T-cell (primary cell): ENCODE results near the gene POC1A. TPM values are rescaled to one million over a fixed set of nuclear protein-coding genes. Genes with fewer than 3 reads are reported as not detected.

Experiments used
- ATAC-seq, 4 experiments: fragments of 200-7000 bp in 3 of 4; fragments of 150-1000 bp in 1 of 4; cut with Tn5 transposase; replicated peaks in 1 of 4; 1 replicate in 3 of 4; 2 replicates in 1 of 4; pipeline ENCODE4 v1.10.0; 2021; ENCODE audit warnings: moderate library complexity in 3 of 4, mild to moderate bottlenecking in 2 of 4, moderate number of reproducible peaks in 1 of 4
- CTCF ChIA-PET, 2 donors: fragments of 300-600 bp; sonication (Branson Sonifier 250); formaldehyde crosslinking; loops; one replicate each; lab custom pipeline; 2022; ENCODE audit warnings: antibody characterized with exemption in 2 of 2; lab: Charles Lee
- POLR2A ChIA-PET, 2 donors: fragments of 300-600 bp; sonication (Branson Sonifier 250); formaldehyde crosslinking; loops; one replicate each; lab custom pipeline; 2022; ENCODE audit warnings: antibody characterized with exemption in 2 of 2; lab: Charles Lee
- DNase-seq, 35 experiments: peaks; one replicate each; pipeline versions ENCODE4 v3.0.0 to v3.0.0-alpha.2; 2013 to 2023
- H3K27ac ChIP-seq: one replicate; pipeline ENCODE4 v1.5.1; 2013; ENCODE audit warnings: low read length
- H3K27me3 ChIP-seq, 2 experiments: replicated peaks in 1 of 2; 1 replicate in 1 of 2; 2 replicates in 1 of 2; pipeline versions ENCODE4 v1.6.1 to v1.7.0; 2013; ENCODE audit warnings: low read length in 1 of 2, mixed read lengths in 1 of 2; ENCODE audit not compliant: control insufficient read depth in 2 of 2, insufficient read depth in 2 of 2; ENCODE audit errors: extremely low read depth in 1 of 2
- H3K36me3 ChIP-seq, 2 donors: 1 replicate in 1 of 2; 2 replicates in 1 of 2; pipeline versions ENCODE4 v1.6.1 to v1.7.0; 2013; ENCODE audit warnings: low read length in 1 of 2; ENCODE audit not compliant: control insufficient read depth in 2 of 2, insufficient read depth in 1 of 2; ENCODE audit errors: extremely low read depth in 1 of 2
- H3K4me1 ChIP-seq, 2 experiments: 1 replicate in 1 of 2; 2 replicates in 1 of 2; pipeline versions ENCODE4 v1.6.1 to v1.7.0; 2013; ENCODE audit warnings: low read length in 2 of 2, mixed read lengths in 1 of 2; ENCODE audit not compliant: insufficient read depth in 2 of 2, control insufficient read depth in 1 of 2; ENCODE audit errors: extremely low read depth in 1 of 2
- H3K4me3 ChIP-seq, 2 donors: 1 replicate in 1 of 2; 2 replicates in 1 of 2; pipeline versions ENCODE4 v1.5.1 to v1.7.0; 2013; ENCODE audit warnings: mild to moderate bottlenecking in 2 of 2, low read length in 1 of 2, moderate library complexity in 1 of 2; ENCODE audit not compliant: control insufficient read depth in 1 of 2; ENCODE audit errors: extremely low read depth in 1 of 2
- H3K9me3 ChIP-seq: 2 replicates; pipeline ENCODE4 v1.7.0; 2013
- H3K27ac Mint-ChIP-seq, 2 donors: one replicate each; pipeline ENCODE4 v1.8.0; 2020 to 2021; ENCODE audit warnings: mild to moderate bottlenecking in 2 of 2, mixed read lengths in 2 of 2
- H3K27me3 Mint-ChIP-seq, 2 donors: one replicate each; pipeline ENCODE4 v1.8.0; 2021 to 2022; ENCODE audit warnings: mixed read lengths in 2 of 2
- H3K36me3 Mint-ChIP-seq: one replicate; pipeline ENCODE4 v1.8.0; 2021; ENCODE audit warnings: mixed read lengths
- H3K4me1 Mint-ChIP-seq, 3 donors: one replicate each; pipeline ENCODE4 v1.8.0; 2020 to 2022; ENCODE audit warnings: mixed read lengths in 3 of 3, mild to moderate bottlenecking in 1 of 3
- H3K4me3 Mint-ChIP-seq, 3 donors: one replicate each; pipeline ENCODE4 v1.8.0; 2020 to 2022; ENCODE audit warnings: mild to moderate bottlenecking in 3 of 3, mixed read lengths in 3 of 3, moderate library complexity in 3 of 3
- H3K9me3 Mint-ChIP-seq, 3 donors: one replicate each; pipeline ENCODE4 v1.8.0; 2020 to 2022; ENCODE audit warnings: mixed read lengths in 3 of 3
- WGBS: methylation state at CpG from one replicate; pipeline ENCODE4 v1.1.5; 2013; ENCODE audit warnings: missing lambda C conversion rate; ENCODE audit not compliant: insufficient coverage; 5-methylcytosine and 5-hydroxymethylcytosine counted together
- total RNA-seq, 35 experiments: library from RNA in 6 of 35; stranded (reverse) in 6 of 35; fragments of 120-200 nt in 1 of 35; gene quantifications; one replicate each; pipeline versions ENCODE4 v1.2.1 to v1.2.4 and lab custom pipeline; 2013 to 2026

Gene POC1A
- total RNA-seq, 5 donors from 2014 or later (not counting 1 experiment from before 2014, with no cell fraction given), result 0.91 to 1.9 (median 1.7) TPM

- peak overlapping the region in 1 of 2 donors; percentile 10 for H3K27ac Mint-ChIP-seq
- H3K9me3 Mint-ChIP-seq, result no peaks in the 10 kb centered on the region
- POLR2A ChIA-PET, result no interaction called here
- H3K36me3 ChIP-seq, result no peaks in the 10 kb centered on the region
- WGBS, result no CpG with 5 or more reads among the region's 3 CpGs
- no peaks in the 10 kb centered on the region for H3K27me3 ChIP-seq
- H3K4me1 Mint-ChIP-seq, result peaks cover 0 to 9% (median 1%) of the 10 kb centered on the region in 3 donors
- H3K9me3 ChIP-seq, result no peaks in the 10 kb centered on the region
- DNase-seq (no peak), ATAC-seq (no peak)
- H3K36me3 Mint-ChIP-seq, result no peaks in the 10 kb centered on the region
- H3K27ac ChIP-seq, result no peak overlapping the region
- CTCF ChIA-PET, result interaction anchor here (0.7 to 2.7 kb wide), 4 partner anchors 120 to 188 kb away, joined by 3 to 8 read pairs (median 4); no protein-coding TSS in a partner anchor
- H3K4me3 Mint-ChIP-seq, result no peak overlapping the region
- H3K4me1 ChIP-seq, result peaks cover 3 to 8% of the 10 kb centered on the region in 2 experiments
- no peak overlapping the region for H3K4me3 ChIP-seq
- no peaks in the 10 kb centered on the region for H3K27me3 Mint-ChIP-seq
These were observed 33.4 kb downstream of the POC1A start for GRCh38 chr3:52120556-52121463.

- ATAC-seq (no peak), DNase-seq (no peak)
- no peaks in the 10 kb centered on the region for H3K9me3 Mint-ChIP-seq
- Histone ChIP-seq H3K36me3 (no peaks in the 10 kb centered on the region), H3K4me3 (no peak overlapping the region), H3K4me1 (peaks cover 3 to 8% of the 10 kb centered on the region in 2 experiments), H3K9me3 (no peaks in the 10 kb centered on the region), H3K27ac (no peak overlapping the region), H3K27me3 (no peaks in the 10 kb centered on the region)
- no peaks in the 10 kb centered on the region for H3K36me3 Mint-ChIP-seq
- WGBS, result 95% methylated on average over 4 of the region's 6 CpGs
- ChIA-PET POLR2A (no interaction called here), CTCF (interaction anchor here in 1 of 2 donors (0.6 to 2.7 kb wide), 2 partner anchors 11 to 119 kb away, joined by 5 to 8 read pairs; no protein-coding TSS in a partner anchor)
- no peak overlapping the region for H3K4me3 Mint-ChIP-seq
- no peak overlapping the region for H3K27ac Mint-ChIP-seq
- H3K27me3 Mint-ChIP-seq, result no peaks in the 10 kb centered on the region
- peaks cover 0 to 9% (median 1%) of the 10 kb centered on the region in 3 donors for H3K4me1 Mint-ChIP-seq
These were observed 34.4 kb downstream of the POC1A start for GRCh38 chr3:52119826-52120225.

- no peaks in the 10 kb centered on the region for H3K9me3 Mint-ChIP-seq
- no peaks in the 10 kb centered on the region for H3K27me3 Mint-ChIP-seq
- H3K4me3 Mint-ChIP-seq, result no peak overlapping the region
- no peak overlapping the region for H3K4me3 ChIP-seq
- H3K27me3 ChIP-seq, result no peaks in the 10 kb centered on the region
- H3K27ac ChIP-seq, result no peak overlapping the region
- DNase-seq, result no peak
- ATAC-seq, result no peak
- H3K36me3 Mint-ChIP-seq, result no peaks in the 10 kb centered on the region
- H3K9me3 ChIP-seq, result no peaks in the 10 kb centered on the region
- CTCF ChIA-PET, result interaction anchor here in 1 of 2 donors (0.8 kb wide), 1 partner anchor 121 kb away, joined by 4 read pairs; no protein-coding TSS in a partner anchor
- POLR2A ChIA-PET, result no interaction called here
- 98% methylated on average over 4 of the region's 5 CpGs for WGBS
- peaks cover 3 to 8% of the 10 kb centered on the region in 2 experiments for H3K4me1 ChIP-seq
- H3K36me3 ChIP-seq, result no peaks in the 10 kb centered on the region
- H3K27ac Mint-ChIP-seq, result no peak overlapping the region
- H3K4me1 Mint-ChIP-seq, result peaks cover 0 to 9% (median 1%) of the 10 kb centered on the region in 3 donors
These were observed 35.1 kb downstream of the POC1A start for GRCh38 chr3:52119099-52119498.

- H3K4me1 ChIP-seq, result peaks cover 3 to 8% of the 10 kb centered on the region in 2 experiments
- no peak overlapping the region for H3K27ac ChIP-seq
- no CpG with 5 or more reads among the region's 5 CpGs for WGBS
- peaks cover 0 to 9% (median 1%) of the 10 kb centered on the region in 3 donors for H3K4me1 Mint-ChIP-seq
- no peaks in the 10 kb centered on the region for H3K27me3 Mint-ChIP-seq
- ChIA-PET POLR2A (no interaction called here), CTCF (interaction anchor here in 1 of 2 donors (0.8 kb wide), 1 partner anchor 120 kb away, joined by 4 read pairs; no protein-coding TSS in a partner anchor)
- H3K36me3 ChIP-seq, result no peaks in the 10 kb centered on the region
- DNase-seq (no peak), ATAC-seq (no peak)
- no peak overlapping the region for H3K4me3 ChIP-seq
- no peaks in the 10 kb centered on the region for H3K27me3 ChIP-seq
- no peak overlapping the region for H3K4me3 Mint-ChIP-seq
- H3K9me3 Mint-ChIP-seq, result no peaks in the 10 kb centered on the region
- no peaks in the 10 kb centered on the region for H3K9me3 ChIP-seq
- H3K36me3 Mint-ChIP-seq, result no peaks in the 10 kb centered on the region
- no peak overlapping the region for H3K27ac Mint-ChIP-seq
These were observed 35.9 kb downstream of the POC1A start for GRCh38 chr3:52118156-52118875.

GRCh38 chr3:52117537-52117936 is 36.7 kb downstream of the POC1A start:
- Mint-ChIP-seq H3K36me3 (no peaks in the 10 kb centered on the region), H3K9me3 (no peaks in the 10 kb centered on the region), H3K4me1 (peaks cover 0 to 9% (median 1%) of the 10 kb centered on the region in 3 donors), H3K27ac (no peak overlapping the region), H3K4me3 (no peak overlapping the region), H3K27me3 (no peaks in the 10 kb centered on the region)
- Histone ChIP-seq H3K36me3 (no peaks in the 10 kb centered on the region), H3K27me3 (no peaks in the 10 kb centered on the region), H3K4me1 (peaks cover under 1 to 3% of the 10 kb centered on the region in 2 experiments), H3K4me3 (no peak overlapping the region), H3K9me3 (no peaks in the 10 kb centered on the region), H3K27ac (no peak overlapping the region)
- no peak for ATAC-seq
- WGBS, result 100% methylated on average over 1 of the region's 4 CpGs
- no peak for DNase-seq
- CTCF ChIA-PET, result no interaction called here
- POLR2A ChIA-PET, result no interaction called here

GRCh38 chr3:52112056-52112455 is 42.2 kb downstream of the POC1A start:
- ATAC-seq, result no peak
- Mint-ChIP-seq H3K4me1 (no peaks in the 10 kb centered on the region), H3K36me3 (no peaks in the 10 kb centered on the region), H3K9me3 (no peaks in the 10 kb centered on the region), H3K27ac (no peak overlapping the region), H3K4me3 (no peak overlapping the region), H3K27me3 (no peaks in the 10 kb centered on the region)
- Histone ChIP-seq H3K4me3 (no peak overlapping the region), H3K36me3 (no peaks in the 10 kb centered on the region), H3K4me1 (no peaks in the 10 kb centered on the region), H3K27me3 (no peaks in the 10 kb centered on the region), H3K27ac (no peak overlapping the region), H3K9me3 (no peaks in the 10 kb centered on the region)
- 94% methylated on average over 6 of the region's 6 CpGs for WGBS
- no peak for DNase-seq
- POLR2A ChIA-PET, result no interaction called here
- CTCF ChIA-PET, result no interaction called here
